H9 (cell line): ENCODE measurements around the gene SSX4B. TPM values are rescaled to one million over a fixed set of nuclear protein-coding genes. Genes with fewer than 3 reads are reported as not detected.

Experiments used
- DNase-seq: peaks from one replicate; pipeline ENCODE4 v3.0.0-alpha.2; 2017
- H2AFZ ChIP-seq: one replicate; pipeline ENCODE4 v1.6.1; 2013; ENCODE audit warnings: mild to moderate bottlenecking, low read length, control low read depth, moderate library complexity
- H2AK5ac ChIP-seq: 2 replicates; pipeline ENCODE4 v1.6.1; 2013; ENCODE audit warnings: low read length, control low read depth, mixed read lengths; ENCODE audit not compliant: insufficient read length
- H2BK120ac ChIP-seq: one replicate; pipeline ENCODE4 v1.6.1; 2013; ENCODE audit warnings: low read depth, mild to moderate bottlenecking, low read length, control low read depth, inconsistent platforms; ENCODE audit not compliant: poor library complexity, severe bottlenecking
- H2BK12ac ChIP-seq: 2 replicates; pipeline ENCODE4 v1.6.1; 2013; ENCODE audit warnings: low read length, control low read depth, mixed read lengths, low read depth; ENCODE audit not compliant: insufficient read length
- H2BK15ac ChIP-seq: 2 replicates; pipeline ENCODE4 v1.6.1; 2013; ENCODE audit warnings: low read depth, low read length, control low read depth
- H2BK20ac ChIP-seq: one replicate; pipeline ENCODE4 v1.6.1; 2013; ENCODE audit warnings: low read depth, mild to moderate bottlenecking, low read length, control low read depth, inconsistent platforms; ENCODE audit not compliant: poor library complexity, severe bottlenecking
- H2BK5ac ChIP-seq: 2 replicates; pipeline ENCODE4 v1.6.1; 2013; ENCODE audit warnings: low read length, control low read depth, mixed read lengths; ENCODE audit not compliant: insufficient read length
- H3K14ac ChIP-seq: 2 replicates; pipeline ENCODE4 v1.6.1; 2013; ENCODE audit warnings: low read length, control low read depth; ENCODE audit not compliant: insufficient read depth
- H3K18ac ChIP-seq: 2 replicates; pipeline ENCODE4 v1.6.1; 2013; ENCODE audit warnings: low read depth, mild to moderate bottlenecking, mixed read lengths, low read length, control low read depth; ENCODE audit not compliant: insufficient read length
- H3K23ac ChIP-seq: 2 replicates; pipeline ENCODE4 v1.6.1; 2013; ENCODE audit warnings: low read length, control low read depth, mixed read lengths, low read depth; ENCODE audit not compliant: insufficient read length
- H3K23me2 ChIP-seq: 2 replicates; pipeline ENCODE4 v1.6.1; 2013; ENCODE audit warnings: low read depth, mild to moderate bottlenecking, mixed read lengths, low read length, control low read depth; ENCODE audit not compliant: insufficient read length, poor library complexity, severe bottlenecking
- H3K27ac ChIP-seq: 2 replicates; pipeline ENCODE4 v1.5.1; 2013; ENCODE audit warnings: low read length, control low read depth, mixed read lengths, low read depth; ENCODE audit not compliant: insufficient read length
- H3K27me3 ChIP-seq: 2 replicates; pipeline ENCODE4 v1.6.1; 2013; ENCODE audit warnings: low read length, control low read depth, inconsistent platforms; ENCODE audit not compliant: insufficient read depth
- H3K4ac ChIP-seq: 2 replicates; pipeline ENCODE4 v1.6.1; 2013; ENCODE audit warnings: low read depth, mild to moderate bottlenecking, control low read depth, inconsistent platforms, low read length, moderate library complexity
- H3K4me1 ChIP-seq: 2 replicates; pipeline ENCODE4 v1.6.1; 2013; ENCODE audit warnings: low read length, control low read depth, inconsistent platforms; ENCODE audit not compliant: insufficient read depth
- H3K4me2 ChIP-seq: 2 replicates; pipeline ENCODE4 v1.6.1; 2013; ENCODE audit warnings: low read length, control low read depth, mixed read lengths; ENCODE audit not compliant: insufficient read length, insufficient read depth
- H3K56ac ChIP-seq: 2 replicates; pipeline ENCODE4 v1.6.1; 2013; ENCODE audit warnings: low read depth, mild to moderate bottlenecking, mixed read lengths, low read length, control low read depth; ENCODE audit not compliant: insufficient read length
- H3K79me1 ChIP-seq: 2 replicates; pipeline ENCODE4 v1.6.1; 2013; ENCODE audit warnings: low read depth, mild to moderate bottlenecking, moderate library complexity, low read length, control low read depth, inconsistent platforms; ENCODE audit not compliant: insufficient read depth, poor library complexity, severe bottlenecking
- H3K79me2 ChIP-seq: 2 replicates; pipeline ENCODE4 v1.6.1; 2013; ENCODE audit warnings: low read length, control low read depth, inconsistent platforms; ENCODE audit not compliant: insufficient read depth
- H3K9ac ChIP-seq: 2 replicates; pipeline ENCODE4 v1.6.1; 2013; ENCODE audit warnings: low read length, control low read depth, mixed read lengths; ENCODE audit not compliant: insufficient read length; ENCODE audit errors: extremely low read depth
- H3K9me3 ChIP-seq: one replicate; pipeline ENCODE4 v1.6.1; 2013; ENCODE audit warnings: low read depth, low read length, inconsistent platforms; ENCODE audit not compliant: control insufficient read depth
- H3T11ph ChIP-seq: one replicate; pipeline ENCODE4 v1.6.1; 2013; ENCODE audit warnings: mild to moderate bottlenecking, low read length, control low read depth, inconsistent platforms
- H4K20me1 ChIP-seq: one replicate; pipeline ENCODE4 v1.6.1; 2013; ENCODE audit not compliant: control insufficient read depth, insufficient read length, insufficient read depth
- H4K5ac ChIP-seq: 2 replicates; pipeline ENCODE4 v1.6.1; 2013; ENCODE audit warnings: low read depth, mild to moderate bottlenecking, mixed read lengths, low read length, control low read depth; ENCODE audit not compliant: insufficient read length
- H4K8ac ChIP-seq: replicated peaks from 2 replicates; pipeline ENCODE4 v1.6.1; 2013; ENCODE audit warnings: low read length, control low read depth, mixed read lengths, low read depth; ENCODE audit not compliant: insufficient read length
- H4K91ac ChIP-seq: 2 replicates; pipeline ENCODE4 v1.6.1; 2013; ENCODE audit warnings: low read depth, mild to moderate bottlenecking, moderate library complexity, mixed read lengths, low read length, control low read depth; ENCODE audit not compliant: insufficient read length
- H3K27ac Mint-ChIP-seq, 3 experiments: 2 replicates in 2 of 3; 3 replicates in 1 of 3; pipeline ENCODE4 v1.8.0; 2020 to 2021; ENCODE audit warnings: mixed read lengths in 3 of 3, mild to moderate bottlenecking in 1 of 3, moderate library complexity in 1 of 3
- H3K27me3 Mint-ChIP-seq: 2 replicates; pipeline ENCODE4 v1.8.0; 2021; ENCODE audit warnings: low read depth, mild to moderate bottlenecking, moderate library complexity, mixed read lengths
- H3K36me3 Mint-ChIP-seq, 3 experiments: 2 replicates in 2 of 3; 3 replicates in 1 of 3; pipeline ENCODE4 v1.8.0; 2020 to 2021; ENCODE audit warnings: low read depth in 3 of 3, mixed read lengths in 3 of 3; ENCODE audit not compliant: insufficient read depth in 1 of 3
- H3K4me1 Mint-ChIP-seq, 2 experiments: 2 replicates each; pipeline ENCODE4 v1.8.0; 2020; ENCODE audit warnings: mixed read lengths in 2 of 2
- H3K4me3 Mint-ChIP-seq, 2 experiments: 2 replicates in 1 of 2; 3 replicates in 1 of 2; pipeline ENCODE4 v1.8.0; 2020 to 2021; ENCODE audit warnings: mild to moderate bottlenecking in 2 of 2, mixed read lengths in 2 of 2, moderate library complexity in 1 of 2
- H3K9me3 Mint-ChIP-seq, 2 experiments: 2 replicates in 1 of 2; 3 replicates in 1 of 2; pipeline ENCODE4 v1.8.0; 2020; ENCODE audit warnings: mild to moderate bottlenecking in 2 of 2, mixed read lengths in 2 of 2, moderate library complexity in 1 of 2
- CTCF ChIP-seq: fragments of 200-600 bp; sonication (generic); conservative IDR thresholded peaks from 3 replicates; pipeline ENCODE4 v1.8.0; 2021; ENCODE audit warnings: antibody characterized with exemption, mild to moderate bottlenecking
- WGBS: extraction: QIAGEN DNeasy Blood & Tissue Kit; methylation state at CpG from one replicate; pipeline ENCODE4 v1.1.7; 2013; ENCODE audit warnings: missing lambda C conversion rate, low lambda C conversion rate, mixed read lengths; ENCODE audit not compliant: insufficient read length; ENCODE audit errors: extremely low coverage; 5-methylcytosine and 5-hydroxymethylcytosine counted together
- total RNA-seq: library from RNA; stranded (reverse); gene quantifications from 2 replicates; pipeline ENCODE4 v1.2.1, GENCODE V29; 2021

SSX4B gene
- total RNA-seq, 1 experiment from 2014 or later = not detected

GRCh38 chrX:48459483-48459882, 47.7 kb upstream of the SSX4B start:
- no peaks in the 10 kb centered on the region for H3K4me1 ChIP-seq
- Mint-ChIP-seq H3K4me3 (no peak overlapping the region; a peak in 1 of 5 replicates), H3K27me3 (no peaks in the 10 kb centered on the region), H3K27ac (no peak overlapping the region), H3K9me3 (peaks cover 68 to 73% of the 10 kb centered on the region in 2 experiments), H3K4me1 (no peaks in the 10 kb centered on the region), H3K36me3 (peaks cover 35 to 46% (median 44%) of the 10 kb centered on the region in 3 experiments)
- H3K9ac ChIP-seq = no peak overlapping the region
- H3K27ac ChIP-seq = no peak overlapping the region
- no peak for DNase-seq
- no peak overlapping the region for H2BK120ac ChIP-seq
- no peak overlapping the region for H4K91ac ChIP-seq
- no peaks in the 10 kb centered on the region for H4K20me1 ChIP-seq
- no peak overlapping the region for H2BK12ac ChIP-seq
- no peak overlapping the region for H4K5ac ChIP-seq
- no peak overlapping the region for H2AK5ac ChIP-seq
- H3K27me3 ChIP-seq = no peaks in the 10 kb centered on the region
- no peak overlapping the region for H2BK20ac ChIP-seq
- H2BK5ac ChIP-seq = no peak overlapping the region
- H3K79me2 ChIP-seq = no peaks in the 10 kb centered on the region
- TF ChIP-seq CTCF = no peak
- H3K23me2 ChIP-seq = no peaks in the 10 kb centered on the region
- H2BK15ac ChIP-seq = no peak overlapping the region
- no peak overlapping the region for H3K18ac ChIP-seq
- no peak overlapping the region for H3K23ac ChIP-seq
- no peak overlapping the region for H3K14ac ChIP-seq
- no CpG with 5 or more reads among the region's 6 CpGs for whole genome bisulfite sequencing
- H4K8ac ChIP-seq = no peak overlapping the region
- no peak overlapping the region for H2AFZ ChIP-seq
- no peak overlapping the region for H3T11ph ChIP-seq
- H3K4ac ChIP-seq = no peak overlapping the region
- H3K9me3 ChIP-seq = peaks cover 40% of the 10 kb centered on the region
- H3K4me2 ChIP-seq = no peak overlapping the region
- no peaks in the 10 kb centered on the region for H3K79me1 ChIP-seq
- H3K56ac ChIP-seq = no peak overlapping the region
